H1 (cell line): Measurements from ENCODE around the gene CCDC15. TPM values are rescaled to one million over a fixed set of nuclear protein-coding genes. Genes with fewer than 3 reads are reported as not detected.

Experiments
- BACH1 ChIP-seq: IDR thresholded peaks from 2 replicates; pipeline ENCODE4 v1.6.1; 2012; ENCODE audit warnings: low read length, improper control_type of control experiment
- BCL11A ChIP-seq, 2 experiments: IDR thresholded peaks; one replicate each; pipeline ENCODE4 v1.6.1; 2011; ENCODE audit warnings: low read depth in 2 of 2, low read length in 2 of 2, mild to moderate bottlenecking in 2 of 2
- CEBPB ChIP-seq: IDR thresholded peaks from 2 replicates; pipeline ENCODE4 v1.6.1; 2012; ENCODE audit warnings: low read depth, low read length
- CHD7 ChIP-seq: fragments of 300-600 bp; sonication (generic); IDR thresholded peaks from 2 replicates; pipeline ENCODE4 v1.7.1; 2012; ENCODE audit warnings: low read length, moderate library complexity, mild to moderate bottlenecking, inconsistent platforms; ENCODE audit not compliant: insufficient replicate concordance
- CREB1 ChIP-seq: IDR thresholded peaks from 2 replicates; pipeline ENCODE4 v1.6.1; 2012; ENCODE audit warnings: inconsistent platforms
- CTBP2 ChIP-seq: IDR thresholded peaks from 2 replicates; pipeline ENCODE4 v1.7.0; 2011; ENCODE audit warnings: borderline replicate concordance, mild to moderate bottlenecking, moderate library complexity, mixed read lengths, low read length; ENCODE audit not compliant: insufficient read depth, insufficient read length
- HDAC6 ChIP-seq: IDR thresholded peaks from one replicate; pipeline ENCODE4 v1.7.1; 2012; ENCODE audit warnings: low read depth, mild to moderate bottlenecking, inconsistent platforms, low read length, moderate library complexity
- KDM1A ChIP-seq: fragments of 200-600, 300-600 bp; sonication (generic); IDR thresholded peaks from 2 replicates; pipeline ENCODE4 v1.7.1; 2016; ENCODE audit warnings: mild to moderate bottlenecking, low read length, borderline replicate concordance
- NRF1 ChIP-seq: IDR thresholded peaks from 2 replicates; pipeline ENCODE4 v1.6.1; 2011; ENCODE audit warnings: mild to moderate bottlenecking, low read depth, low read length, improper control_type of control experiment
- POLR2AphosphoS5 ChIP-seq: IDR thresholded peaks from 2 replicates; pipeline ENCODE4 v1.6.1; 2011; ENCODE audit warnings: low read depth, low read length
- RFX5 ChIP-seq: IDR thresholded peaks from 2 replicates; pipeline ENCODE4 v1.6.1; 2011; ENCODE audit warnings: low read depth, low read length, improper control_type of control experiment, borderline replicate concordance
- SAP30 ChIP-seq: fragments of 300-600 bp; sonication (generic); IDR thresholded peaks from 2 replicates; pipeline ENCODE4 v1.7.1; 2012; ENCODE audit warnings: low read length, moderate library complexity, mild to moderate bottlenecking, inconsistent platforms; ENCODE audit not compliant: insufficient read depth, insufficient replicate concordance
- SP4 ChIP-seq: IDR thresholded peaks from 2 replicates; pipeline ENCODE4 v1.6.1; 2012; ENCODE audit warnings: low read length, inconsistent platforms
- polyA plus RNA-seq, 7 experiments: library from polyadenylated mRNA; depleted of rRNA in 3 of 7; stranded (reverse) in 5 of 7; unstranded in 2 of 7; fragments of >200 nt in 5 of 7; fragments of 200-250 nt in 2 of 7; gene quantifications; 1 replicate in 5 of 7; 2 replicates in 1 of 7; 4 replicates in 1 of 7; pipeline versions ENCODE4 v1.2.1 to v1.2.3, GENCODE V29; 2011 to 2013; ENCODE audit warnings: missing spikeins in 2 of 7, mixed read lengths in 2 of 7
- total RNA-seq: library from RNA; stranded (reverse); fragmentation: NEBNext Ultra II Directional; extraction: Animal tissue kit (Norgen Biotek cat#: 25700); gene quantifications from 2 replicates; pipeline ENCODE4 v1.2.1, GENCODE V29; 2021

Gene CCDC15
- total and polyA plus RNA-seq, 2 of the 8 experiments (the other 6 are each of a cell fraction or from before 2014, with no cell fraction given), result 1.5 to 3.1 TPM

GRCh38 chr11:124917115-124917637, 36.8 kb upstream of the CCDC15 start (continued):
- TF ChIP-seq CHD7 (no peak), SP4 (no peak), BCL11A (IDR thresholded peaks at IDR 0.05; ENCODE audit: low read depth in 2 of 2, low read length in 2 of 2) (no peak), HDAC6 (no peak), KDM1A (no peak), CEBPB (no peak), RFX5 (no peak), BACH1 (no peak), SAP30 (no peak), POLR2AphosphoS5 (no peak), NRF1 (no peak), CREB1 (no peak), CTBP2 (no peak)
- TF ChIP-seq, all 59 proteins: peak for 0
